Gastroesophageal sphincter (tissue), 4 donors: ENCODE measurements around the gene ATP11B. TPM values are rescaled to one million over a fixed set of nuclear protein-coding genes. Genes with fewer than 3 reads are reported as not detected.

Experiments
- ATAC-seq: fragments of 150-250 bp; one replicate; pipeline ENCODE4 v1.9.1; 2016; ENCODE audit warnings: mild to moderate bottlenecking, moderate library complexity
- H3K27ac ChIP-seq, 4 donors: fragments of 200-600 bp; sonication (generic) in 3 of 4; 1 replicate in 3 of 4; 2 replicates in 1 of 4; pipeline ENCODE4 v1.5.1; 2016 to 2019
- H3K27me3 ChIP-seq: fragments of 200-600 bp; sonication (generic); one replicate; pipeline ENCODE4 v1.5.1; 2019
- H3K36me3 ChIP-seq, 2 donors: fragments of 200-600 bp; sonication (generic); one replicate each; pipeline ENCODE4 v1.5.1; 2019; ENCODE audit warnings: control low read depth in 1 of 2
- H3K4me1 ChIP-seq, 3 donors: fragments of 200-600 bp; sonication (generic); 1 replicate in 2 of 3; 2 replicates in 1 of 3; pipeline ENCODE4 v1.5.1; 2016 to 2019; ENCODE audit warnings: control low read depth in 2 of 3
- H3K4me3 ChIP-seq, 2 donors: fragments of 200-600 bp; sonication (generic); one replicate each; pipeline ENCODE4 v1.5.1; 2019; ENCODE audit warnings: mild to moderate bottlenecking in 1 of 2, moderate library complexity in 1 of 2
- H3K9me3 ChIP-seq, 3 donors: fragments of 200-600 bp; sonication (generic); one replicate each; pipeline ENCODE4 v1.5.1; 2017 to 2019; ENCODE audit warnings: control low read depth in 2 of 3
- EP300 ChIP-seq: sonication (generic); formaldehyde crosslinking; IDR thresholded peaks from one replicate; pipeline ENCODE4 v1.6.1; 2017; ENCODE audit warnings: antibody characterized with exemption, mild to moderate bottlenecking
- POLR2A ChIP-seq, 2 donors: fragments of 450-650 bp; IDR thresholded peaks; one replicate each; pipeline ENCODE4 v1.6.1; 2017; ENCODE audit warnings: antibody characterized with exemption in 2 of 2, mild to moderate bottlenecking in 2 of 2, moderate library complexity in 1 of 2
- POLR2AphosphoS5 ChIP-seq: sonication (generic); formaldehyde crosslinking; IDR thresholded peaks from one replicate; pipeline ENCODE4 v1.6.1; 2017; ENCODE audit warnings: antibody characterized with exemption
- WGBS, 2 donors: methylation state at CpG; one replicate each; pipeline ENCODE4 v1.1.5; 2018; ENCODE audit warnings: low coverage in 1 of 2; 5-methylcytosine and 5-hydroxymethylcytosine counted together
- total RNA-seq, 4 donors: library from RNA; depleted of rRNA; stranded (reverse); fragments of >200 nt; gene quantifications; one replicate each; pipeline ENCODE4 v1.1.0, GENCODE V29; 2016
- TF ChIP-seq, protein P1 (sequence below), 4 experiments: fragments of 200-600 bp in 2 of 4; fragments of 450-650 bp in 2 of 4; sonication (generic) in 1 of 4; IDR thresholded peaks; one replicate each; pipeline ENCODE4 v1.5.1; 2017 to 2019; ENCODE audit warnings: antibody characterized with exemption in 4 of 4, mild to moderate bottlenecking in 2 of 4, moderate library complexity in 2 of 4

Gene ATP11B
- total RNA-seq, 4 donors from 2014 or later: 53.8 to 70.7 (median 58.6) TPM

DNA sequence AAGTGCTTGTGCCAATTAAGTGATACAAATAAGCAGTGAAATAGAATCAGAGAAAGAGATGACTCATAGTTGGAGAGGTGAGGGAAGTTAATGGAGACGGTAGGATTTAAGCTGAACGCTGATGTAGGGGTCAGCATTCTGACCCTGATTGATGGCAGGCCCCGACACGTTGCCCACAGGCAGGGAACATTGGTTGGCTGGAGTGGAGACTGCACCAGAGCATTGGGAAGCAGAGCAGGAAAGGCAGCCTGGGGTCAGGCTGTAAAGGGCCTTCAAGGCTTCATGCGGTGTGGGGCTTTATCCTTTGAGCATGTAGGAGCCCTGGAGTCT is 118.4 kb downstream of the ATP11B start:
- 17 to 54% methylated on average over 2 to 5 of the region's 5 CpGs for WGBS, 2 donors
- no peak for ATAC-seq
- no peaks in the 10 kb centered on the region for H3K9me3 ChIP-seq

DNA sequence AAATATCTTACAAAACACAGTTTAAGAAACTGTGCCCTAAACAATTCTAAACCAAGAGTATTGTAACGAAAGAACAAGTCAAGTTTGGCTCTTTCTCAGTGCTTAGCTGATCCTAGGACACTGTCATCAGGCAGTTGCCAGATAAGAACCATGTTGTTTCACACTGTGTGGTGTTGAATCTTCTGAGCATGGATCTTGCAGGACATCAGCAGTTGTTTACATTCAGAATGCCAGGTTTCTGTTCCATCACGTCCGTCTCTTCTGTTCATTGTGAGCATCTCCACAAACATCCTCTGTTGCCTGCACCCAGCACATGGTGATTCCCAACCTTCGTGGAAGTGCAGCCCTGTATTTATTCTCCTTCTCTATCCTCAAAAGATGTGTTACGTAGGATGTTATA is 119.2 kb downstream of the ATP11B start:
- 45 to 67% methylated on average over 4 to 5 of the region's 5 CpGs for WGBS, 2 donors
- peaks cover 0 to 43% of the 10 kb centered on the region in 2 donors for H3K36me3 ChIP-seq
- no peak overlapping the region for H3K4me3 ChIP-seq
- no peaks in the 10 kb centered on the region for H3K9me3 ChIP-seq
- no peaks in the 10 kb centered on the region for H3K27me3 ChIP-seq
- no peaks in the 10 kb centered on the region for H3K4me1 ChIP-seq
- TF ChIP-seq POLR2AphosphoS5 (no peak), EP300 (no peak), POLR2A (IDR thresholded peaks at IDR 0.05) (no peak)
- TF ChIP-seq, protein P1, sequence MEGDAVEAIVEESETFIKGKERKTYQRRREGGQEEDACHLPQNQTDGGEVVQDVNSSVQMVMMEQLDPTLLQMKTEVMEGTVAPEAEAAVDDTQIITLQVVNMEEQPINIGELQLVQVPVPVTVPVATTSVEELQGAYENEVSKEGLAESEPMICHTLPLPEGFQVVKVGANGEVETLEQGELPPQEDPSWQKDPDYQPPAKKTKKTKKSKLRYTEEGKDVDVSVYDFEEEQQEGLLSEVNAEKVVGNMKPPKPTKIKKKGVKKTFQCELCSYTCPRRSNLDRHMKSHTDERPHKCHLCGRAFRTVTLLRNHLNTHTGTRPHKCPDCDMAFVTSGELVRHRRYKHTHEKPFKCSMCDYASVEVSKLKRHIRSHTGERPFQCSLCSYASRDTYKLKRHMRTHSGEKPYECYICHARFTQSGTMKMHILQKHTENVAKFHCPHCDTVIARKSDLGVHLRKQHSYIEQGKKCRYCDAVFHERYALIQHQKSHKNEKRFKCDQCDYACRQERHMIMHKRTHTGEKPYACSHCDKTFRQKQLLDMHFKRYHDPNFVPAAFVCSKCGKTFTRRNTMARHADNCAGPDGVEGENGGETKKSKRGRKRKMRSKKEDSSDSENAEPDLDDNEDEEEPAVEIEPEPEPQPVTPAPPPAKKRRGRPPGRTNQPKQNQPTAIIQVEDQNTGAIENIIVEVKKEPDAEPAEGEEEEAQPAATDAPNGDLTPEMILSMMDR (IDR thresholded peaks at IDR 0.05): no peak
- H3K27ac ChIP-seq: no peak overlapping the region
- no peak for ATAC-seq

More for the DNA sequence above, 118.4 kb downstream of the ATP11B start:
- Histone ChIP-seq H3K4me1 (no peaks in the 10 kb centered on the region), H3K4me3 (no peak overlapping the region), H3K36me3 (peaks cover 0 to 50% of the 10 kb centered on the region in 2 donors), H3K27ac (no peak overlapping the region), H3K27me3 (no peaks in the 10 kb centered on the region)
- TF ChIP-seq EP300: no peak
- TF ChIP-seq POLR2A (IDR thresholded peaks at IDR 0.05): no peak
- no peak for TF ChIP-seq POLR2AphosphoS5
- TF ChIP-seq, protein P1 (IDR thresholded peaks at IDR 0.05): no peak

DNA sequence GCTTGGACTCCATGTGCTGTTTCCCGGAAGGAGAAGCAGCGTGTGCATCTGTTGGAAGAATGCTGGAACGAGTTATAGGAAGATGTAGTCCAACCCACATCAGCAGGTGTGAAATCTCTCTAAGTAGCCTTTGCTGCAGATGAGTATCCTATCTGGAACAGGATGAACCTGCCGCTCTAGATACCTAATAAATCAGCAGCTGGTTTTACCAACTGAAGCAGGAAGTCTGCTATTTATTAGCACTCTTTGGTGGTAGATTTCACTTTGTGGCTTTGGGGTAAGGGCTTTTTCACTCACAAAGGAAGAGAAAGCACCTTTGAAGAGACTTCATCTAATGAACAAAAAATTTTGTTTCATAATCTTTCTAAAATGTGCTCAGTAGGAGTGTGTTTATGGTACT is 120.6 kb downstream of the ATP11B start:
- no peak for ATAC-seq
- WGBS, 2 donors: 68 to 82% methylated on average over 3 to 4 of the region's 4 CpGs
- H3K36me3 ChIP-seq: peaks cover 0 to 51% of the 10 kb centered on the region in 2 donors
- H3K4me3 ChIP-seq: no peak overlapping the region
- no peak overlapping the region for H3K27ac ChIP-seq
- no peaks in the 10 kb centered on the region for H3K4me1 ChIP-seq
- no peaks in the 10 kb centered on the region for H3K9me3 ChIP-seq
- no peaks in the 10 kb centered on the region for H3K27me3 ChIP-seq
- TF ChIP-seq POLR2AphosphoS5 (no peak), POLR2A (IDR thresholded peaks at IDR 0.05) (no peak), EP300 (no peak)
- TF ChIP-seq, protein P1 (IDR thresholded peaks at IDR 0.05): no peak

DNA sequence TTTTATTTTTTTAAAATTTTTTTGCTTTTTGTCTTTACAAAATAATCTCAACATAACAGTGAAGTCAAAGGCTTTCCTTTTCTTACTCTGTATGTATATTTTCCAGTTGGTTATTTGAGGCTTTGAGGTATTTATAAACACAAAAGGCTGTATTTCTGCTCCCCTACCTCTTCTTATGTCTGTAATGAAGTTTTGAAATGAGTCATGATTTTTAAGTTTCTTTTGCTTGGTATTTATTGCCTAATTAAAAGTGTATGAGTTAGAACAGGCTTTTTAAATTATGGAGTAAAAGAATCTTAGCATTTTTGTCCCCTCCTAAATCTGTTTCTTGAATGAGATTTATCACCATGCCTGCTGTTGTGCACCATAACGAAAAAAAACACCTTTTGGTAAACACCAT is 121.0 kb downstream of the ATP11B start:
- H3K27me3 ChIP-seq: no peaks in the 10 kb centered on the region
- H3K4me3 ChIP-seq: no peak overlapping the region
- no peaks in the 10 kb centered on the region for H3K9me3 ChIP-seq
- H3K36me3 ChIP-seq: peaks cover 0 to 51% of the 10 kb centered on the region in 2 donors
- 73 to 75% methylated on average over 1 of the region's 1 CpG for WGBS, 2 donors
- TF ChIP-seq EP300: no peak
- TF ChIP-seq, protein P1 (IDR thresholded peaks at IDR 0.05): no peak
- TF ChIP-seq POLR2AphosphoS5: no peak
- TF ChIP-seq POLR2A (IDR thresholded peaks at IDR 0.05): no peak
- no peak for ATAC-seq
- H3K4me1 ChIP-seq: no peaks in the 10 kb centered on the region
- no peak overlapping the region for H3K27ac ChIP-seq

DNA sequence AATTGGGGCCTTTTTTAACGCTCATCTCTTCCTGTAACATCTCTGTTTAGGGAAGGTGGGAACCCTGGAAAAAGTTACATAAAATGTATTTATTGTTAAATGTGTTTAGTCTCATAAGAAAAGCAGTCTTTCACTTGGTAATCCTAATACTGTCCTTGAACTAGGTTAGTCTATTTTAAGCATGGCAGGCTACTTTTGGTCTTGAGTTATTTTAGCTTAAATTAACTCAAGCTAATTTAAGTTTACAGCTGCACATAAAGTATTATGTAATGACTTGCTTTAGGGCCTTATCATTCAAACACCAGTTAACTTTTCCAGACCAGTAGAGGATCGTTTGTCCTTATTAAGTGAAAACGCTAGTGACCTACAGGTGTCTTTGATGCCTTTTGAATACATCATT is 123.8 kb downstream of the ATP11B start:
- Histone ChIP-seq H3K9me3 (no peaks in the 10 kb centered on the region), H3K4me3 (no peak overlapping the region), H3K4me1 (no peaks in the 10 kb centered on the region), H3K36me3 (peaks cover 0 to 47% of the 10 kb centered on the region in 2 donors), H3K27me3 (no peaks in the 10 kb centered on the region), H3K27ac (no peak overlapping the region)
- TF ChIP-seq POLR2AphosphoS5 (no peak), POLR2A (IDR thresholded peaks at IDR 0.05) (no peak), EP300 (no peak)
- TF ChIP-seq, protein P1 (IDR thresholded peaks at IDR 0.05): no peak
- no peak for ATAC-seq
- 72 to 88% methylated on average over 3 of the region's 3 CpGs for WGBS, 2 donors
